Nephron (organoid): Measurements from ENCODE around the gene MPST.

Experiments used
- H3K27ac Mint-ChIP-seq, 3 experiments: 2 replicates each; pipeline ENCODE4 v1.8.0; 2020; ENCODE audit warnings: mixed read lengths in 3 of 3, mild to moderate bottlenecking in 2 of 3, moderate library complexity in 1 of 3
- H3K27me3 Mint-ChIP-seq: 2 replicates; pipeline ENCODE4 v1.8.0; 2021; ENCODE audit warnings: low read depth, mild to moderate bottlenecking, moderate library complexity, mixed read lengths
- H3K36me3 Mint-ChIP-seq: 2 replicates; pipeline ENCODE4 v1.8.0; 2020; ENCODE audit warnings: low read depth, mixed read lengths
- H3K4me1 Mint-ChIP-seq: 2 replicates; pipeline ENCODE4 v1.8.0; 2020; ENCODE audit warnings: mixed read lengths
- H3K4me3 Mint-ChIP-seq, 3 experiments: 2 replicates each; pipeline ENCODE4 v1.8.0; 2020; ENCODE audit warnings: mild to moderate bottlenecking in 3 of 3, mixed read lengths in 3 of 3, moderate library complexity in 2 of 3
- H3K9me3 Mint-ChIP-seq: 2 replicates; pipeline ENCODE4 v1.8.0; 2020; ENCODE audit warnings: mixed read lengths
- TF ChIP-seq, protein P1 (sequence below), 3 experiments: fragments of 200-600 bp; sonication (generic); IDR thresholded peaks; one replicate each; pipeline ENCODE4 v1.5.0; 2021; ENCODE audit warnings: antibody characterized with exemption in 3 of 3; ENCODE audit not compliant: unreplicated experiment in 3 of 3

Gene MPST

GRCh38 chr22:36999463-36999862 is 20.1 kb upstream of the MPST start:
- Mint-ChIP-seq H3K4me3 (no peak overlapping the region), H3K4me1 (no peaks in the 10 kb centered on the region), H3K9me3 (no peaks in the 10 kb centered on the region)

DNA sequence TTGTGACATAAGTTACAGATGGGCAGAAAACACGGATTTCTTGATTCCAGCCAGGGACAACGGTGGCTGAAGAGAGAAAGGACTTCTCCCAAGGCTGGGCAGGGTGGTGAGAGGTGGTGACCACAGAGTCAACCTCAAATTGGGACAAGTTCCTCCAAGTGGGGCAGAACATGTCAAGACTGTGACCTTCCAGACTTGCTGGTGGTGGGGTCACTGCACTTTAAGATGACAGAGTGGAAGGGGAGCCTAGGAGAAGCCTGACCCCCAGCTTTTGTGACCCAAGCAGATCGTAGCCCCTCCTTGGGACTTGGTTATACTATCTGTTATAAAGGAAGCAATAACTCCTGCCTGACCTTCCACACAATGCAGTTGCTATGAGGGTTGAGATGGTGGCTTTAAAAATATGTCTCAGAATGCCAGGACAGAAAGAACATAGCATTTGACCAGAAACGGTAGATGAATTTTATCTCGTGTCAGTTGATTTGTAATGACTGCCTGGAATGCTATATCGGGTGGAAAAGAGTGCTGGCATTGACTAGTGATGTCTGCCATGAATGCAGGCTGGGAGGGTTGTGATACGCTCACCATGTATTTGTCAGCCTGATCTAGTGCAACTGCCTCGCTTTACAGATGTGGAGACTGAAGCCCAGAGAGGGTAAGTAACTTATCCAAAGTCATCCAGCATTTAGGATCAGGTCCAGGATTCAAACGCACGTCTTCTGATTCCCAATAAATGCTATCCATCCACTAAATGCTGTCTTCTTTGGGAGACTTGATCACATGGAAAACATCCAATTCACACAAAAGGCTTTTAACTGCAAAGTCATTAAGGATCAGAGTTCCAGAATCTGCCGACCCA is 18.6 kb upstream of the MPST start:
- Mint-ChIP-seq H3K36me3 (no peaks in the 10 kb centered on the region), H3K9me3 (peaks cover 4% of the 10 kb centered on the region), H3K27ac (no peak overlapping the region), H3K4me1 (no peaks in the 10 kb centered on the region), H3K4me3 (no peak overlapping the region), H3K27me3 (peaks cover 16% of the 10 kb centered on the region)
- TF ChIP-seq, protein P1, sequence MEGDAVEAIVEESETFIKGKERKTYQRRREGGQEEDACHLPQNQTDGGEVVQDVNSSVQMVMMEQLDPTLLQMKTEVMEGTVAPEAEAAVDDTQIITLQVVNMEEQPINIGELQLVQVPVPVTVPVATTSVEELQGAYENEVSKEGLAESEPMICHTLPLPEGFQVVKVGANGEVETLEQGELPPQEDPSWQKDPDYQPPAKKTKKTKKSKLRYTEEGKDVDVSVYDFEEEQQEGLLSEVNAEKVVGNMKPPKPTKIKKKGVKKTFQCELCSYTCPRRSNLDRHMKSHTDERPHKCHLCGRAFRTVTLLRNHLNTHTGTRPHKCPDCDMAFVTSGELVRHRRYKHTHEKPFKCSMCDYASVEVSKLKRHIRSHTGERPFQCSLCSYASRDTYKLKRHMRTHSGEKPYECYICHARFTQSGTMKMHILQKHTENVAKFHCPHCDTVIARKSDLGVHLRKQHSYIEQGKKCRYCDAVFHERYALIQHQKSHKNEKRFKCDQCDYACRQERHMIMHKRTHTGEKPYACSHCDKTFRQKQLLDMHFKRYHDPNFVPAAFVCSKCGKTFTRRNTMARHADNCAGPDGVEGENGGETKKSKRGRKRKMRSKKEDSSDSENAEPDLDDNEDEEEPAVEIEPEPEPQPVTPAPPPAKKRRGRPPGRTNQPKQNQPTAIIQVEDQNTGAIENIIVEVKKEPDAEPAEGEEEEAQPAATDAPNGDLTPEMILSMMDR (IDR thresholded peaks at IDR 0.05; ENCODE audit: unreplicated experiment in 3 of 3): no peak

More at GRCh38 chr22:36999463-36999862, 20.1 kb upstream of the MPST start:
- Mint-ChIP-seq H3K27ac (no peak overlapping the region), H3K36me3 (no peaks in the 10 kb centered on the region), H3K27me3 (peaks cover 16% of the 10 kb centered on the region)
- TF ChIP-seq, protein P1 (IDR thresholded peaks at IDR 0.05; ENCODE audit: unreplicated experiment in 3 of 3): no peak

DNA sequence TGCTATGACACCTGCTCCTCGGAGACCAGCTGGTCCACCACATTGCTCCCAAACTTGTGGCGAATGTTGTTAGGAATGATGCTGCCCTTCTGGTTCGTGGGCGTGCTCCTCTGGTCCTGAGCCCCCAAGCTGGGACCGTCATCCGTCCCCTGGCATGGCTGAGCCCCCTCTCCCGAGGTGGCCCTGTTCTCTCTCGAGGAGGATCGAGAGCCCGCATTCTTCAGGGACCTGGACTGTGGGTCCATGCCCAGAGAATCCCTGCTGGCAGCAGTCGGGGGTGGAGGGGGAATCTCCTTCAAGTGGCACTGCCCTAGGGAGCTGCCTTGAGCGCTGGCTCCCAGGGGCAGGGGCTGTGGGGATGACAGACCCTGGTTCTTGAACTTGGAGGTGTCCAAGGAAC is 17.7 kb upstream of the MPST start:
- H3K4me1 Mint-ChIP-seq: no peaks in the 10 kb centered on the region
- H3K27me3 Mint-ChIP-seq: peaks cover 16% of the 10 kb centered on the region
- H3K27ac Mint-ChIP-seq: no peak overlapping the region
- TF ChIP-seq, protein P1 (IDR thresholded peaks at IDR 0.05; ENCODE audit: unreplicated experiment in 3 of 3): no peak
- H3K9me3 Mint-ChIP-seq: peaks cover 4% of the 10 kb centered on the region
- no peaks in the 10 kb centered on the region for H3K36me3 Mint-ChIP-seq
- no peak overlapping the region for H3K4me3 Mint-ChIP-seq

- H3K4me1 Mint-ChIP-seq: no peaks in the 10 kb centered on the region
- H3K36me3 Mint-ChIP-seq: no peaks in the 10 kb centered on the region
- TF ChIP-seq, protein P1 (IDR thresholded peaks at IDR 0.05; ENCODE audit: unreplicated experiment in 3 of 3): no peak
- peaks cover 16% of the 10 kb centered on the region for H3K27me3 Mint-ChIP-seq
- peaks cover 4% of the 10 kb centered on the region for H3K9me3 Mint-ChIP-seq
- H3K4me3 Mint-ChIP-seq: no peak overlapping the region
- H3K27ac Mint-ChIP-seq: no peak overlapping the region
Measured at GRCh38 chr22:37002633-37003032, 16.9 kb upstream of the MPST start.

DNA sequence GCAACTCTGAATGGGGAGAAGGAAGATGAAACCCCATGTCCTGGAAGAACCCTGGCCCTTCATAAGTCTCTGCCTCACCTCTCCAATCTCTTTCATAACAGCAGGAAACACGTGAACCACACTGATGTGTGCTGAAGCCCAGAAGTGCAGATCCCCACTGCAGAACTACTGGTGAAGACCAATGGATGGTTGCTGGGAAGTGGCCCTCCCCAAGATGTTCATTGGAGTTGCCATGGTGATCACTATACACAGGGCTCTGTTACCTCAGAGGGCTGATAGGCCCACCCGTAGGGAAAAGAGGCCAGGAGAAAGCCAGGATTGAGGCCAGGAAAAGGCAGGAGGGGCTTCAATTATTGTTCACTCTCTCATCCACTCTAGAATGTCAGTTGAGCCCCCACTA is 11.9 kb upstream of the MPST start:
- Mint-ChIP-seq H3K4me1 (no peaks in the 10 kb centered on the region), H3K36me3 (no peaks in the 10 kb centered on the region), H3K27ac (no peak overlapping the region), H3K9me3 (peaks cover 4% of the 10 kb centered on the region), H3K4me3 (no peak overlapping the region), H3K27me3 (peaks cover 4% of the 10 kb centered on the region)
- TF ChIP-seq, protein P1 (IDR thresholded peaks at IDR 0.05; ENCODE audit: unreplicated experiment in 3 of 3): no peak

DNA sequence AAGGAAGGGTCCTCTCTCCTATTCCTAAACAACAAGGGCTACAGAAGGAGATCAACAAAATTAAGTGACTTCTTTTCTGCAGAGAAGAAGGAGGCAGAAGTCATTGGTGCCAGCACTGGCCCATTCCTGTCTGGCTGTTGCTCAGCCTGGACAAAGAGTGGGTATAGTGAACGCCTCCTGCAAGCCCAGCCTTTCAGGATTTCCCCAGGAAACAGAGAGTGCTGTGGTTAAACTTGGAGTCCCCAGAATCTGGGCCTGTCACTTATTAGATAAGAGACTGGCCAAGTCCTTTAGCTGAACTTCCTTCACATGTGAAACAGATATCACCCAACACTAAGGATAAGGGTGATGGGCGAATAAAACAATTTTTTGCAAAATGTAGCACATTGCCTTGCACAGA is 11.2 kb upstream of the MPST start:
- TF ChIP-seq, protein P1 (IDR thresholded peaks at IDR 0.05; ENCODE audit: unreplicated experiment in 3 of 3): no peak
- Mint-ChIP-seq H3K27ac (no peak overlapping the region), H3K4me1 (no peaks in the 10 kb centered on the region), H3K4me3 (no peak overlapping the region), H3K27me3 (no peaks in the 10 kb centered on the region), H3K9me3 (peaks cover 4% of the 10 kb centered on the region), H3K36me3 (no peaks in the 10 kb centered on the region)
